Effector memory CD8-positive, alpha-beta T cell (primary cell): ENCODE measurements around the gene HNRNPH3.

Experiments used
- ATAC-seq: fragments of 150-1000 bp; cut with Tn5 transposase; replicated peaks from 2 replicates; pipeline ENCODE4 v1.10.0; 2021; ENCODE audit warnings: mild to moderate bottlenecking, moderate library complexity
- DNase-seq, 3 experiments: peaks; one replicate each; pipeline ENCODE4 v3.0.0; 2021
- H3K27ac Mint-ChIP-seq, 2 donors: one replicate each; pipeline ENCODE4 v1.8.0; 2022; ENCODE audit warnings: mild to moderate bottlenecking in 2 of 2, mixed read lengths in 2 of 2, moderate library complexity in 2 of 2
- H3K27me3 Mint-ChIP-seq, 2 donors: one replicate each; pipeline ENCODE4 v1.8.0; 2022; ENCODE audit warnings: mixed read lengths in 2 of 2
- H3K36me3 Mint-ChIP-seq: one replicate; pipeline ENCODE4 v1.8.0; 2022; ENCODE audit warnings: mild to moderate bottlenecking, moderate library complexity, mixed read lengths; ENCODE audit not compliant: insufficient read depth
- H3K4me1 Mint-ChIP-seq, 2 donors: one replicate each; pipeline ENCODE4 v1.8.0; 2022; ENCODE audit warnings: low read depth in 2 of 2, mixed read lengths in 2 of 2
- H3K4me3 Mint-ChIP-seq, 2 donors: one replicate each; pipeline ENCODE4 v1.8.0; 2022; ENCODE audit warnings: mild to moderate bottlenecking in 2 of 2, mixed read lengths in 2 of 2, moderate library complexity in 2 of 2
- H3K9me3 Mint-ChIP-seq, 2 donors: one replicate each; pipeline ENCODE4 v1.8.0; 2022; ENCODE audit warnings: mixed read lengths in 2 of 2

HNRNPH3 gene

DNA sequence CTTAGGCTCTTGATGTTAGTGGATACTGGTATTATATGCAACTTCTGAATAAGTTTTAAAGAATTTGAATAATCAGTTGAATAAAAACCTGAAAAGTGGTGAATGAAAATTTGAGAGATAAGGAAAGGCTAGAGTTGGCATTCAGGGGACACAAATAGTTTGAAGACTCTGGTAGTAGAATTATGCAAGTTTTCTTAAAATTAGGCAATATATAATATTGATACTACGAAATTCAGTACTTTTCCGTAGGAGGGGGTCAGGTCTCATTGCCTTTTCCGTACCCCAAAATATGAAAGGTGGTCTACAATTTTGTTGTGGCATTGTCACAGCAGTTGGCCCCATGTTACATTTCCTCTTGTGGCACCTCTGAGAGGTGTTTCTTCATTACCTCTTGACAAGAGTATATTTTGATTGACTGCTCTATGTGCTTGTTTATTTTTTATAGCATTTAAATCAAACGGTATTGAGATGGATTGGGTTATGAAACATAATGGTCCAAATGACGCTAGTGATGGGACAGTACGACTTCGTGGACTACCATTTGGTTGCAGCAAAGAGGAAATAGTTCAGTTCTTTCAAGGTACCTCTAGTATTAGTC is 5.0 kb downstream of the HNRNPH3 start:
- Mint-ChIP-seq H3K4me1 (peaks cover 39 to 60% of the 10 kb centered on the region in 2 donors), H3K27ac (peak overlapping the region; percentile 99 to 100), H3K27me3 (no peaks in the 10 kb centered on the region), H3K4me3 (peak overlapping the region; percentile 98 to 99), H3K9me3 (no peaks in the 10 kb centered on the region), H3K36me3 (peaks cover 63% of the 10 kb centered on the region)
- DNase-seq, result no peak
- no peak for ATAC-seq

GRCh38 chr10:68340358-68341080 is 8.7 kb downstream of the HNRNPH3 start:
- Mint-ChIP-seq H3K4me3 (no peak overlapping the region), H3K4me1 (peaks cover 26 to 38% of the 10 kb centered on the region in 2 donors), H3K27me3 (no peaks in the 10 kb centered on the region), H3K9me3 (no peaks in the 10 kb centered on the region), H3K27ac (peak overlapping the region; percentile 44 to 58), H3K36me3 (peaks cover 84% of the 10 kb centered on the region)
- ATAC-seq, result no peak
- no peak for DNase-seq

GRCh38 chr10:68342909-68343516 is 11.1 kb downstream of the HNRNPH3 start:
- H3K4me3 Mint-ChIP-seq, result no peak overlapping the region
- H3K9me3 Mint-ChIP-seq, result no peaks in the 10 kb centered on the region
- peaks cover 94% of the 10 kb centered on the region for H3K36me3 Mint-ChIP-seq
- DNase-seq (no peak), ATAC-seq (no peak)
- no peaks in the 10 kb centered on the region for H3K27me3 Mint-ChIP-seq
- peaks cover 7 to 13% of the 10 kb centered on the region in 2 donors for H3K4me1 Mint-ChIP-seq
- no peak overlapping the region for H3K27ac Mint-ChIP-seq

DNA sequence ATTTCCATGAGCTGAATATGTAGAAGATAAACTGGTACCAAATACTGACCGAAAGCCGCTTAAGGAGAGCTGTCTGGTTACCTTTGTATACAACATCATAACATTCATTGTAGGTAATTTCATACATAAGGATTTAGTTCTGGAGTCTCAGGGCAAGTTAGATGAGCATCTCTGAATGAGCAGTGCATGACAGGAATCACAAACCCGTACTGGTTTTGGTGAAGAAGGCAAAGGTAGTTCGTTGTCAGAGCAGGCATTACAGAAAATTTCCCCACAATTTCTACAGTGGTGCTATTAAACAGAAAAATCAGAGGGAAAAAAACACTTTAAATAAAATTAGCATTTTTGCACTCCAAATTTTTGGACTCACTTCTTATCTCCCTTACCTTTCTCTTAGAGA is 13.8 kb downstream of the HNRNPH3 start:
- Mint-ChIP-seq H3K36me3 (peaks cover 76% of the 10 kb centered on the region), H3K4me1 (peaks cover 6 to 8% of the 10 kb centered on the region in 2 donors), H3K27ac (peak overlapping the region; percentile 76 to 78), H3K27me3 (no peaks in the 10 kb centered on the region), H3K4me3 (no peak overlapping the region), H3K9me3 (no peaks in the 10 kb centered on the region)
- ATAC-seq, result no peak
- DNase-seq, result no peak

- ATAC-seq, result no peak
- H3K36me3 Mint-ChIP-seq, result peaks cover 75% of the 10 kb centered on the region
- DNase-seq, result no peak
- H3K4me1 Mint-ChIP-seq, result peaks cover 1 to 6% of the 10 kb centered on the region in 2 donors
- H3K9me3 Mint-ChIP-seq, result no peaks in the 10 kb centered on the region
- H3K27me3 Mint-ChIP-seq, result no peaks in the 10 kb centered on the region
- H3K27ac Mint-ChIP-seq, result peak overlapping the region in 1 of 2 donors; percentile 78
- no peak overlapping the region for H3K4me3 Mint-ChIP-seq
Observed at GRCh38 chr10:68346774-68347173, 14.9 kb downstream of the HNRNPH3 start.

GRCh38 chr10:68348265-68348741 is 16.4 kb downstream of the HNRNPH3 start:
- DNase-seq (peak; percentile 20 to 53 (median 37)), ATAC-seq (peak; percentile 72)
- Mint-ChIP-seq H3K27ac (peak overlapping the region; percentile 52 to 55), H3K9me3 (no peaks in the 10 kb centered on the region), H3K4me1 (peaks cover 0 to 3% of the 10 kb centered on the region in 2 donors), H3K36me3 (peaks cover 75% of the 10 kb centered on the region), H3K27me3 (no peaks in the 10 kb centered on the region), H3K4me3 (no peak overlapping the region)

GRCh38 chr10:68353537-68353936 is 21.7 kb downstream of the HNRNPH3 start:
- ATAC-seq, result no peak
- Mint-ChIP-seq H3K27me3 (no peaks in the 10 kb centered on the region), H3K9me3 (no peaks in the 10 kb centered on the region)

DNA sequence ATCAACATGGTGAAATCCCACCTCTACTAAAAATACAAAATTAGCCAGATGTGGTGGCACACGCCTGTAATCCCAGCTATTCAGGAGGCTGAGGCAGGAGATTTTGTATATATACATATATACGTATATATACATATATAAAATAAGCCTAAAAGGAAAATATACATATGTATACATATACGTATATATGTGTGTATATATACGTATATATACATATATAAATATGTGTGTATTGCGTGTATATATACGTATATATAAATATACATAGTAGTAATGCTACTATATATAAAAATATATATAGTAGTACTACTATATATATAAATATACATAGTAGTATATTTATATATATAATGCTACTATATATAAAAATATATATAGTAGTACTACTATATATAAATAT is 27.3 kb downstream of the HNRNPH3 start:
- Mint-ChIP-seq H3K36me3 (peaks cover 36% of the 10 kb centered on the region), H3K9me3 (no peaks in the 10 kb centered on the region), H3K4me3 (no peak overlapping the region), H3K27me3 (no peaks in the 10 kb centered on the region), H3K27ac (no peak overlapping the region), H3K4me1 (no peaks in the 10 kb centered on the region)
- ATAC-seq, result no peak
- DNase-seq, result no peak

More at GRCh38 chr10:68353537-68353936, 21.7 kb downstream of the HNRNPH3 start:
- DNase-seq, result no peak
- Mint-ChIP-seq H3K4me1 (peaks cover 0 to 1% of the 10 kb centered on the region in 2 donors), H3K4me3 (no peak overlapping the region), H3K36me3 (peaks cover 47% of the 10 kb centered on the region), H3K27ac (peak overlapping the region in 1 of 2 donors; percentile 5)

- no peak overlapping the region for H3K27ac Mint-ChIP-seq
- H3K4me3 Mint-ChIP-seq, result no peak overlapping the region
- ATAC-seq, result no peak
- H3K27me3 Mint-ChIP-seq, result no peaks in the 10 kb centered on the region
- no peaks in the 10 kb centered on the region for H3K9me3 Mint-ChIP-seq
- H3K4me1 Mint-ChIP-seq, result no peaks in the 10 kb centered on the region
- DNase-seq, result no peak
- H3K36me3 Mint-ChIP-seq, result peaks cover 26% of the 10 kb centered on the region
Observed at GRCh38 chr10:68362590-68362989, 30.7 kb downstream of the HNRNPH3 start.

- no peak overlapping the region for H3K4me3 Mint-ChIP-seq
- no peaks in the 10 kb centered on the region for H3K9me3 Mint-ChIP-seq
- peaks cover 21% of the 10 kb centered on the region for H3K36me3 Mint-ChIP-seq
- no peak for ATAC-seq
- DNase-seq, result no peak
- H3K27ac Mint-ChIP-seq, result no peak overlapping the region
- no peaks in the 10 kb centered on the region for H3K27me3 Mint-ChIP-seq
- no peaks in the 10 kb centered on the region for H3K4me1 Mint-ChIP-seq
Observed at GRCh38 chr10:68364101-68364886, 32.4 kb downstream of the HNRNPH3 start.

GRCh38 chr10:68365611-68366010 is 33.7 kb downstream of the HNRNPH3 start:
- Mint-ChIP-seq H3K27ac (no peak overlapping the region), H3K9me3 (no peaks in the 10 kb centered on the region), H3K4me1 (peaks cover 0 to 3% of the 10 kb centered on the region in 2 donors), H3K36me3 (peaks cover 25% of the 10 kb centered on the region), H3K4me3 (no peak overlapping the region), H3K27me3 (no peaks in the 10 kb centered on the region)
- DNase-seq, result no peak
- ATAC-seq, result no peak

DNA sequence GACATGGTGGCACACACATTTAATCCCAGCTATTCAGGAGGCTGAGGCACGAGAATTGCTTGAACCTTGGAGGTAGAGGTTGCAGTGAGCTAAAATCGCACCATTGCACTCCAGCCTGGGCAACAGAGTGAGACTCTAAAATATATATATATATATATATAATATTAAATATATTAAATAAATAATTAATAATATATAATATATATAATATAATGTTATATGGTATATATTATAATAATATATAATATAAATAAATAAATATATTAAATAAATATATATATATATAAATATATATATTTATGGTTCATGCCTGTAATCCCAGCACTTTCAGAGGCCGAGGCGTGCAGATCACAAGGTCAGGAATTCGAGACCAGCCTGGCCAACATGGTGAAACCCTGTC is 34.7 kb downstream of the HNRNPH3 start:
- no peak overlapping the region for H3K27ac Mint-ChIP-seq
- no peak for DNase-seq

GRCh38 chr10:68367121-68367520 is 35.3 kb downstream of the HNRNPH3 start:
- Mint-ChIP-seq H3K4me1 (peaks cover 0 to 3% of the 10 kb centered on the region in 2 donors), H3K4me3 (no peak overlapping the region), H3K27ac (no peak overlapping the region), H3K9me3 (no peaks in the 10 kb centered on the region), H3K36me3 (peaks cover 30% of the 10 kb centered on the region), H3K27me3 (no peaks in the 10 kb centered on the region)
- DNase-seq (no peak), ATAC-seq (no peak)

More for the DNA sequence above, 34.7 kb downstream of the HNRNPH3 start:
- no peaks in the 10 kb centered on the region for H3K27me3 Mint-ChIP-seq
- no peak for ATAC-seq
- H3K4me3 Mint-ChIP-seq, result no peak overlapping the region
- H3K36me3 Mint-ChIP-seq, result peaks cover 34% of the 10 kb centered on the region
- H3K9me3 Mint-ChIP-seq, result no peaks in the 10 kb centered on the region
- H3K4me1 Mint-ChIP-seq, result peaks cover 0 to 3% of the 10 kb centered on the region in 2 donors
